GM19351 (cell line): ENCODE results near the gene PROZ.
A peak's percentile ranks its signal among the peaks of the same experiment; 100 is the strongest.

Experiments
- ATAC-seq: cut with Tn5 transposase; IDR thresholded peaks from one replicate; pipeline ENCODE4 v1.9.1; 2021; ENCODE audit warnings: mild to moderate bottlenecking, moderate library complexity; ENCODE audit not compliant: unreplicated experiment

The PROZ gene

DNA sequence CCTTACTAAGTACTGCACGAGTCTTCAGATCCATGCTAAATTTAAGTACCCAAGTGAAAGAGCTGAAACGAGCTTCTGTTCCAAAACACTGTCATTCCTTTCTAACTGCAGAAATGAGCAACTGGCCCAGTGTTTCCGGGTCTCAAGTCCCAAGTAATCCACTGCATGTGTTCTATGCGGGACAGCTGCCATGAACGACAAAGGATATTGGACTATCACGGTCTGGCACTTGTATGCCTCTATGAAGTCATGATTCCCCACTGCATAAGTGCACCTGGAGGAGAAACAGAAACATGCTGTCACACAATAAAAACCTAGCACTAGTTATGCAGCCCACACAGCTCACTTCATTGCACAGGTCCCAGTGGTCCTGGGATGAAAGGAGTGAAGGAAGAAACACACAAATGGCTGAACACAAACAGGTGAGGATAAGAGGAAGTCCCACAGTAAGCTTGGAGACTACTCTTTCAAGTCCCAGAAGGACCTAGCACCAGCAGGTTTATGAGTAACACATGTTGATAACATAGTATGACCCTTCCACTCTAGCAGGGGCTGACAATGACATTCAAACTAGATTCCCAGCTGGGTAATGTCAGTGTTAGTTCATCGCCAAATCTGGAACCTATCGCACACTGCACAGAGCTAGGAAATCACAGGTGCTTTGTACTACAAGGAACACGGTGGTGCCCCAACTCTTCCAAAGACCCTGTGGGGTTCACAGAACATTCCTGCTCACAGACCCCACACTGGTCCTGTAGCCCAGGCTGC lies 38.7 kb downstream of the PROZ start:
- no peak for ATAC-seq

- ATAC-seq: no peak
Measured at GRCh38 chr13:113201815-113202214, 43.4 kb downstream of the PROZ start.

DNA sequence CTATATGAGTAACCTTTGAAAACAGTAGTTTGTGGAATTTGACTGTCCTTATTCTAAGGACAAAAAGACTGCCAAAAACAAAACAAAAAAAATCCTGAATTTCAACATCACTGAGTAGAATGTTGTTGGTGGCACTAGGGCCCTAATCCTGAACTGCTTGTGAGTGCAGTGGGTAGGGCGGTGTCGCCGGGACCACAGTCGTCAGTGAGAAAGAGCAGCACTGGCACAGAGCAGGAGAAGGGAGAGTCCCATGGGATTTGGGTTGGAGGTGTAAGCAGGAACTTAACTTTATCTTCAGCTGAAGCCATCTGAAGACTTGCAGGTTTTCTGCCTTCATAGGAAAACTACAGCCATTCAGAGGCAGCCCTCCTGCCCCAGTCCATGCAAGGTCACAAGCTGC lies 44.5 kb downstream of the PROZ start:
- no peak for ATAC-seq

DNA sequence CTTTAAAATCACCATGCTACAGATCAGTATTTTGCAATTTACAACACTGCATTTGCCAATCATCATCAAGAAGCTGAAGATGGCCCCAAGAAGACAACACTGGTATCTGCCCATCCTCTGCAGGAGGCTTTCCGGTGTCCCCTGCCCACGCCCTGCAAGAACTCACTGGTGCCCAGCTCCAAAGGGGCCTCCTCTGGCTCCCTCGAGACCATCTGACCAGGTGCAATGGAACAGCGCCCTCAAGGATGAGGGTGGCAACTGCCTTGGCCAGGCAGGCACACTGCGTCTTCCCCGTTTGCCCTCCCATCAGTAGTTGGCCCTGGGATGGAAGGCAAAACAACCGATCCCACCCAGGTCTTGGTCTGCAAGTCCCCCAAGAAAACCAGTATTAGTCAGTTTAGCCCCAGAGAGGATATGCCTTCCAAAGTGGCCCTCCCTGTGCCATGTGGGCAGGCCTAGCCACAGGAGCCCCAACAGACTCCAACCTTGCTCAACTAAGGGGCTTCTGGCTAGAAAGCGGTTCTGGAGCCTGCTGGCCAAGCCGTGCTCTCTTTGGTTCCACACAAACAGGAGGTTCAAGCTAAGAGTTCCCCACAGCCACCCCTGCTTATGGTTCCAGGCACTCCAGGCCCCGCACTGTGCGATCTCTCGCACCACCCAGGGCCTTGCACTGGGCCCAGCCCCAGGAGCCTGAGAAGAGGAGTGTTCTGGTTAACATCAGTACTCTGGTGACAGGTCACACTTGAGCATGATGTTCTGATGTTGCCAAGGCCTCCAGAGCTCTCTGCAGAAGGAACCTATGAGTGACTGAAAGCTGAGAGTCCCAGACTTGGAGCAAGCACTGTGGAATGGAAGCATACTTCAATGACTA lies 45.3 kb downstream of the PROZ start:
- ATAC-seq: no peak

- ATAC-seq: no peak
Measured at GRCh38 chr13:113204378-113204734, 45.9 kb downstream of the PROZ start.

- no peak for ATAC-seq
Measured at GRCh38 chr13:113205428-113205931, 47.0 kb downstream of the PROZ start.

DNA sequence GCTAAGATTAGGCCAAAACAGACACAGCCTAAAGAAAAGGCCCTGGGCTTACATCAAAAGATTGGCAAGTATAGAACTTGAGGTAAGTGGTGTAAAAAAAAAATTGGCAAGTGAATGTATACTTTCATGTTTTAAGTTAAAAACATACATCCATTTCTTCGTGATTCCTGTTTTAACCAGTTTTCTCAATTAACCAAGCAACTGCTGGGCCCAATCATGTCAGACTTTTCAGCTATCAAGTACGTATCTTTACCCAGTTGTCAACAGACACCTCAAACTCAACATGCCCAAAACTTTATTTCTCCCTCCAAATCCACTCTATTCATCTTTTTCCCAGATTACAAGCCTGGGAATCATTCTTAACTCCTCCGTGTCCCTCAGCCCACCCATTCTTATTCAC lies 49.0 kb downstream of the PROZ start:
- no peak for ATAC-seq

DNA sequence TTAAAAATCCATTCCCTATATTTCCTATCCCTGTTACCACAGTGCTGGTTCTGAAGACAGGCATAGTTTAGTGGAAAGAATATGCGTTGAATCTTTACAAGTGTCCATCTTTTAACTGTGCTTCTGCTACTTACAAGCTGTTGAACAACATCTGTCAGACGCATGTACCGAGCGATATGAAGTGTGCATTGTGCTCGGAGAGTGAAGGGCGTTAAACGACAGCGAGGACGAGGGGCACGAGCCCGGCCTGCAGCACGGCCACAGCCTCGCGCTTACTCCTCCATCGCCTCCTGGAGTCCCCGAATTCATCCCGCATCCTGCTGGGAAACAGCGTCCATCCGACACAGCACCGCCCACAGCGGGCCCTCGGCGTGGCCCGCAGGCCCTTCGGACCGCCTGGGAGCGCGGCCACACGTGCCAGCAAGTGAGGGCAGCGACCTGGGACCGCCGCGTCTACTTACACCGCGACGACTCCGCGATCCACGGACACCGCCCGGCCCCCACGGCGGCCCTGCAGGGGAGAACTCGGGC lies 49.5 kb downstream of the PROZ start:
- ATAC-seq: peak; percentile 4

DNA sequence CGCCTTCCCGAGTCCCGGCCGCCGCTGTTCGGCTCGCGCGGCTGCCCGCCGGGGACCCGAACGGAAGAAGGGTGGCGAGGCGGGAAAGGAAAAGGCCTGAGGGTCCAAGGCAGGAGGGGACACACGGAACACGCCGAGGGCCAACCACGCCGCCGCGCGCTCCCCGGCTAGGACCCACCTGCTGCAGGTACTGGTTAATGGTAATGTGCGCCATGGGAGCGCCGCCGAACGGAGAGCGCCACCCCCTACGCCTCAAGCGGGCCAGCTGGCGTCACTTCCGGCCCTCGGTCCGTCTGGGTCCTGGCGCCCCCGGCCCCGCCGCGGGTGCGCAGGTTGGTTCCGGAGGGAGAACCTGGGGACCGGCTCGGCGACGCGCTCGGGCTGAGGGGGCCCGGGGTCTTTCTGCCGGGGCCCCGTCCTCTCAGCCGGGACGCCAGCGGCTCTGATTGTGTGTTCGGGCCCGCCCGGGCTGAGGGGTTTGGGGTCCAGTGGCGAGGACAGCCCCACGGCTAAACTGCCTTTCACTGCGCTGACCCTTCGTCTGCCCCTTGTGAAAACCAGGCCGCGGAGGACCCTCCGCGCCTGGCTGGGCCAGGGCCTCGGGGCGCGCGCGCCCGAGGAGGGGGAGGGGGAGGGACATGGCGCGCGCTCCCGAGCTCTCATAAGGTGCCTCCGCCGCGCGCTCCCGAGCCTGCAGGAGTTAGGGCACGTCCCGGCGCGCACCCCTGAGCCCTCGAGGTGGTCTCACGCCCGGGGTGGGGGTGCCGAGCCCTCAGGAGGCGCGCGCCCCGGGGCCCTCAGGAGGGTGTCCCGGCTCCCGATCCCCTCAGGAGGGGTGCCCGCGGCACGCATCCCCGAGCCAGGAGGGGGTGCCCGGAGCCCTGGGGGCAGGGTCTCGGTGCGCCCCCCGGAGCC lies 50.2 kb downstream of the PROZ start, which contains the start of gene PCID2:
PCID2 (minus strand) TSS at position 249 of the 915 bp plus-strand sequence; CDS start at position 214, 35 bp downstream.
- ATAC-seq: peak; percentile 71

GRCh38 chr13:113209336-113209758 lies 50.9 kb downstream of the PROZ start, which contains the start of gene CUL4A:
Gene CUL4A, plus strand, starts transcription at chr13:113209613. Its CDS starts 15 bp downstream, at chr13:113209628.
- ATAC-seq: peak; percentile 38

DNA sequence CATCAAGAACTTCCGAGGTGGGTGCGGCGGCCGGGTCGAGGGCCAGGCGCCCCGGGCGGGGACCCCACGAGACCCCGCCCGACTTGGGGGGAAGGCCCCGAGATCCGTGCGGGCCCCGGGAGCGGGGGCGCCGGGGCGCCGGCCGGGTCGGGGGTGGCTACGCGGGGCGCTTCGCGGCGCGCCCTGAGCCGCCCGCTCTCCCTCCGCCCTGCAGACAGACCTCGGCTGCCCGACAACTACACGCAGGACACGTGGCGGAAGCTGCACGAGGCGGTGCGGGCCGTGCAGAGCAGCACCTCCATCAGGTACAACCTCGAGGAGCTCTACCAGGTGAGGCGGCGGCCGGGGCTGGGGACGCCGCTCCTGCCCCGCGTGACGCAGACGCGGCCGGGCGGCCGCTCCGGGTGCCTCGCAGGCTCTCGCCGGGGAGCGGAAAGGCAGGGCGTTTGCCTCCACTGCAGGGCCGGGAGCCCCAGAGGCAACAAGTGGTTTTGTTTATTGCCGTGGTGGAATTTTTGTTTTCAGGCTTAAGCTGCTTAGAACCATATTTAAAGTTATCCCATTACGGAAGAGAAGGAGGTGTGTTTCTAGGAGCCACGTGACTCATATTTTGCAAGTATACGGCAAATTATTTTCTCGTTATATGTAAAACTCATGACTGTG lies 51.4 kb downstream of the PROZ start:
- peak; percentile 42 for ATAC-seq

GRCh38 chr13:113210833-113211232 lies 52.4 kb downstream of the PROZ start:
- ATAC-seq: no peak

GRCh38 chr13:113211774-113212173 lies 53.3 kb downstream of the PROZ start:
- ATAC-seq: no peak

GRCh38 chr13:113216254-113217048 lies 58.0 kb downstream of the PROZ start:
- ATAC-seq: no peak

DNA sequence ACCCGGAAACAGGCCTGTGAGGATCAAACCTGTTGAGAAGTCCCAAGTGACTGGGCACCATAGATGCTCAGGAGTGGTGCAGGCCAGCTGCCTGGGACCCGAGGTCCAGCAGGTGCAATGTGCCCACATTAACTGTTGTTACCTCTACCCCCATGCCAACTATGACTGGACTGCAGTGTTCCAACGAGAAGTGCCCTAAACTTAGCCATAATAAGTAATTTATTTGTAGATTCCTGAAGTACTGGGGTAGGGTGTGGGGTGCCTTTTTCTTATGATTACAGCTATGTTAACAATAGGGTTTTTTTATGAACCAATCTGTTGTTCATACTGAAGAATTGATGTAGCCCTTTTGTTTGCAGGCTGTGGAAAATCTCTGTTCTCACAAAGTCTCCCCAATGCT lies 60.1 kb downstream of the PROZ start:
- ATAC-seq: no peak

DNA sequence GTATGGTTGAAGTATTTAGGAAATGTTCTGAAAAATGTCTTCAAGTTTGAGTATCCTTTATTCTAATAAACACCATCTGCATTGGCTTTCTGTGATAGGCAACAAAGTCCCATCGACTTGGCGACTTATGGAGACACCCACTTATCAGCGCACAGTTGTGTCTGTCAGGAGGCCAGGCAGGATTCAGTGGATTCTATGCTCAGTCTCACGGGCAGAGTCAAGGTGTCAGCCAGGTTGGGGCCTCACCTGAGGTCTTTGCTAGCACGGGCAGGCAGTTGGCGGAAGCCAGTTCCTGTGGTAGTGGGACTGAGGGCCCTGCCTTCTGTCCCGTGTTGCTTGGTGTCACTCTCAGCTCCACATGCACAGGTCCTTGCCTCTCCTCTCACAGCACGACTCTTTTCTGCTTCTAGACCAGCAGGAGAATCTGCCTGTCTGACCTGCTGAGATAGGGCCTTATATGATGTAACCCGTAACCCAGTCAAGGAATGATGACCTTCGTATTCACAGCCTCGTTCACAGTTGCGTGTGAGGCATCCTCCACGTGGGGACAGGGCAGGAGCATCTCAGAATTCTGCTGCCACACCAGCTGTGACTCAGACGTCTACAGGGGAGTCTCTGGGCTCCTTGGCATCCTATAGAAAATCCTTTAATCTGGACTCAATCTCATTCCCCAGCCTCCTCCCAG lies 61.0 kb downstream of the PROZ start:
- no peak for ATAC-seq

DNA sequence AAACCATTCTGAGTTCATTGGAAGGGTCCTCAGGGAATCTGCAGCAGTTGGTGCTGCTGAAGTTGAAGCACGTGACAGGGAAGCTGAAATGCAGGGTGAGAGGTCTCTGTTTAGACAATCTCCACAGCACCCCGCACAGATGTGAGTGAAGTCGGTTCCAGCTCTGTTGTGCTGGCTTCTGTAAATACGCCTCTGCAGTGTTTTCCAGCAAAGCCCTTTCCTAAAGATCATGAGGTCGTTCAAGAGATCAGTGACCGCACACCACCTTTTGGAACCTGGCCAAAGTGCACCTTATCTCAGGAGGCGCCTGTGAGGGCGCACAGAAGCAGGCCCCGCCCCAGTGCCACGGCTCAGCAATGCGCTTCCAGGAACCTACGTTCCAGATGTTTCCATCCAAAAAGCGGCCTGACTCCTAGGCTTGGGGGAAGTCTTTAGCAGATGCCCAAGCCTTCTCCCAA lies 61.7 kb downstream of the PROZ start:
- no peak for ATAC-seq

DNA sequence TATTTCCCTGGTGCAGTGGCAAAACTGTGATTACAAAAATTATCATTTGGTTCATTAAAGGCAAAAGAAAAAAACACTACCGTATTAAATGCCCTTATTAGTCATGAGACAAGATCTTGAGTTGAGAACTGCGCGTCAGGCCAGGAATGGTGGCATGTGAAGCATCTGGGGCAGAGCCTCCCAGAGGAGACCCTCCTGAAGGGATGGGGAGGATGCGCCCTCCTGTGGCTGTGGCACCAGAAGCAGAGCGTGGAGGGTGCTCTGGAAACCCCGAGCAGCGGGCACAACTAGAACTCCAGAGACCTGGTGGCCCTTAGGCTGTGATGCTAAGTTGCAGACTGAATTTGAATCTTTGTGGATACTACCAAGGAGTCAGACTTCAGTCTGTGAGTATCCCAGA lies 62.4 kb downstream of the PROZ start:
- no peak for ATAC-seq
